ENCODE data around the gene SBNO2. TPM values are rescaled to one million over a fixed set of nuclear protein-coding genes. Genes with fewer than 3 reads are reported as not detected.

The SBNO2 gene
- polyA plus RNA-seq, 2 donors, result 43.1 to 56.5 TPM

GRCh38 chr19:1106841-1107660 is 67.0 kb downstream of the SBNO2 start:
- no peaks in the 10 kb centered on the region for H3K9me3 ChIP-seq (ENCODE audit: control insufficient read depth in 2 of 2, insufficient read depth in 1 of 2, low read depth in 1 of 2, low read length in 1 of 2)
- 41 to 52% methylated on average over 17 of the region's 17 CpGs for WGBS, 2 donors
- H3K27me3 ChIP-seq (ENCODE audit: control insufficient read depth in 1 of 2, insufficient read depth in 2 of 2, low read length in 2 of 2), result no peaks in the 10 kb centered on the region
- H3K4me3 ChIP-seq (ENCODE audit: low read depth in 1 of 2, low read length in 2 of 2), result no peak overlapping the region
- peaks cover 6 to 27% of the 10 kb centered on the region in 2 donors for H3K4me1 ChIP-seq (ENCODE audit: control insufficient read depth in 2 of 2, insufficient read depth in 2 of 2, low read length in 1 of 2)
- H3K27ac ChIP-seq (ENCODE audit: low read depth in 2 of 2, low read length in 1 of 2), result peak overlapping the region; percentile 56 to 63
- H3K36me3 ChIP-seq (ENCODE audit: control insufficient read depth in 2 of 2, insufficient read depth in 2 of 2, low read length in 1 of 2), result peaks cover 10 to 46% of the 10 kb centered on the region in 2 donors

GRCh38 chr19:1105873-1106840 is 67.9 kb downstream of the SBNO2 start:
- Histone ChIP-seq H3K9me3 (ENCODE audit: control insufficient read depth in 2 of 2, insufficient read depth in 1 of 2, low read depth in 1 of 2, low read length in 1 of 2) (no peaks in the 10 kb centered on the region), H3K27me3 (ENCODE audit: control insufficient read depth in 1 of 2, insufficient read depth in 2 of 2, low read length in 2 of 2) (no peaks in the 10 kb centered on the region), H3K4me1 (ENCODE audit: control insufficient read depth in 2 of 2, insufficient read depth in 2 of 2, low read length in 1 of 2) (peaks cover 6 to 24% of the 10 kb centered on the region in 2 donors), H3K36me3 (ENCODE audit: control insufficient read depth in 2 of 2, insufficient read depth in 2 of 2, low read length in 1 of 2) (peaks cover 7 to 43% of the 10 kb centered on the region in 2 donors), H3K27ac (ENCODE audit: low read depth in 2 of 2, low read length in 1 of 2) (peak overlapping the region; percentile 93 to 98), H3K4me3 (ENCODE audit: low read depth in 1 of 2, low read length in 2 of 2) (no peak overlapping the region)
- 68 to 75% methylated on average over 29 to 32 of the region's 32 CpGs for WGBS, 2 donors

GRCh38 chr19:1105008-1105872 is 68.8 kb downstream of the SBNO2 start:
- Histone ChIP-seq H3K27ac (ENCODE audit: low read depth in 2 of 2, low read length in 1 of 2) (peak overlapping the region; percentile 93 to 98), H3K9me3 (ENCODE audit: control insufficient read depth in 2 of 2, insufficient read depth in 1 of 2, low read depth in 1 of 2, low read length in 1 of 2) (no peaks in the 10 kb centered on the region), H3K4me3 (ENCODE audit: low read depth in 1 of 2, low read length in 2 of 2) (peak overlapping the region; percentile 60 to 61), H3K36me3 (ENCODE audit: control insufficient read depth in 2 of 2, insufficient read depth in 2 of 2, low read length in 1 of 2) (peaks cover 5 to 34% of the 10 kb centered on the region in 2 donors), H3K27me3 (ENCODE audit: control insufficient read depth in 1 of 2, insufficient read depth in 2 of 2, low read length in 2 of 2) (no peaks in the 10 kb centered on the region), H3K4me1 (ENCODE audit: control insufficient read depth in 2 of 2, insufficient read depth in 2 of 2, low read length in 1 of 2) (peaks cover 6 to 23% of the 10 kb centered on the region in 2 donors)
- 18 to 25% methylated on average over 62 to 69 of the region's 69 CpGs for WGBS, 2 donors

GRCh38 chr19:1104311-1105007 is 69.6 kb downstream of the SBNO2 start:
- 0 to 1% methylated on average over 52 to 93 of the region's 93 CpGs for WGBS, 2 donors
- H3K4me1 ChIP-seq (ENCODE audit: control insufficient read depth in 2 of 2, insufficient read depth in 2 of 2, low read length in 1 of 2), result peaks cover 6 to 22% of the 10 kb centered on the region in 2 donors
- peaks cover 5 to 27% of the 10 kb centered on the region in 2 donors for H3K36me3 ChIP-seq (ENCODE audit: control insufficient read depth in 2 of 2, insufficient read depth in 2 of 2, low read length in 1 of 2)
- H3K27ac ChIP-seq (ENCODE audit: low read depth in 2 of 2, low read length in 1 of 2), result peak overlapping the region; percentile 93 to 98
- H3K9me3 ChIP-seq (ENCODE audit: control insufficient read depth in 2 of 2, insufficient read depth in 1 of 2, low read depth in 1 of 2, low read length in 1 of 2), result no peaks in the 10 kb centered on the region
- H3K4me3 ChIP-seq (ENCODE audit: low read depth in 1 of 2, low read length in 2 of 2), result peak overlapping the region; percentile 60 to 61
- H3K27me3 ChIP-seq (ENCODE audit: control insufficient read depth in 1 of 2, insufficient read depth in 2 of 2, low read length in 2 of 2), result no peaks in the 10 kb centered on the region

- peaks cover 5 to 21% of the 10 kb centered on the region in 2 donors for H3K36me3 ChIP-seq (ENCODE audit: control insufficient read depth in 2 of 2, insufficient read depth in 2 of 2, low read length in 1 of 2)
- H3K27ac ChIP-seq (ENCODE audit: low read depth in 2 of 2, low read length in 1 of 2), result peak within 1 kb of the TSS; percentile 93 to 99
- H3K9me3 ChIP-seq (ENCODE audit: control insufficient read depth in 2 of 2, insufficient read depth in 1 of 2, low read depth in 1 of 2, low read length in 1 of 2), result no peaks in the 10 kb centered on the region
- no peaks in the 10 kb centered on the region for H3K27me3 ChIP-seq (ENCODE audit: control insufficient read depth in 1 of 2, insufficient read depth in 2 of 2, low read length in 2 of 2)
- 0 to 1% methylated on average over 45 to 75 of the region's 75 CpGs for WGBS, 2 donors
- H3K4me1 ChIP-seq (ENCODE audit: control insufficient read depth in 2 of 2, insufficient read depth in 2 of 2, low read length in 1 of 2), result peaks cover 8 to 27% of the 10 kb centered on the region in 2 donors
- peak within 1 kb of the TSS; percentile 60 to 61 for H3K4me3 ChIP-seq (ENCODE audit: low read depth in 1 of 2, low read length in 2 of 2)
Measured at GRCh38 chr19:1103708-1104310, 70.3 kb downstream of the SBNO2 start, which contains the start of gene GPX4. TSS of gene GPX4 (plus strand) at chr19:1103994. CDS start at chr19:1104044, 50 bp downstream.

GRCh38 chr19:1103132-1103707 is 70.8 kb downstream of the SBNO2 start:
- peaks cover 5 to 16% of the 10 kb centered on the region in 2 donors for H3K36me3 ChIP-seq (ENCODE audit: control insufficient read depth in 2 of 2, insufficient read depth in 2 of 2, low read length in 1 of 2)
- peaks cover 8 to 29% of the 10 kb centered on the region in 2 donors for H3K4me1 ChIP-seq (ENCODE audit: control insufficient read depth in 2 of 2, insufficient read depth in 2 of 2, low read length in 1 of 2)
- no peaks in the 10 kb centered on the region for H3K9me3 ChIP-seq (ENCODE audit: control insufficient read depth in 2 of 2, insufficient read depth in 1 of 2, low read depth in 1 of 2, low read length in 1 of 2)
- H3K4me3 ChIP-seq (ENCODE audit: low read depth in 1 of 2, low read length in 2 of 2), result no peak overlapping the region
- H3K27ac ChIP-seq (ENCODE audit: low read depth in 2 of 2, low read length in 1 of 2), result peak overlapping the region; percentile 93 to 99
- no peaks in the 10 kb centered on the region for H3K27me3 ChIP-seq (ENCODE audit: control insufficient read depth in 1 of 2, insufficient read depth in 2 of 2, low read length in 2 of 2)
- WGBS, 2 donors, result 19 to 23% methylated on average over 20 of the region's 20 CpGs

- H3K36me3 ChIP-seq (ENCODE audit: control insufficient read depth in 2 of 2, insufficient read depth in 2 of 2, low read length in 1 of 2), result peaks cover 5 to 15% of the 10 kb centered on the region in 2 donors
- no peaks in the 10 kb centered on the region for H3K27me3 ChIP-seq (ENCODE audit: control insufficient read depth in 1 of 2, insufficient read depth in 2 of 2, low read length in 2 of 2)
- peak overlapping the region; percentile 93 to 99 for H3K27ac ChIP-seq (ENCODE audit: low read depth in 2 of 2, low read length in 1 of 2)
- H3K4me3 ChIP-seq (ENCODE audit: low read depth in 1 of 2, low read length in 2 of 2), result no peak overlapping the region
- H3K4me1 ChIP-seq (ENCODE audit: control insufficient read depth in 2 of 2, insufficient read depth in 2 of 2, low read length in 1 of 2), result peaks cover 8 to 29% of the 10 kb centered on the region in 2 donors
- 30 to 42% methylated on average over 17 of the region's 17 CpGs for WGBS, 2 donors
- H3K9me3 ChIP-seq (ENCODE audit: control insufficient read depth in 2 of 2, insufficient read depth in 1 of 2, low read depth in 1 of 2, low read length in 1 of 2), result no peaks in the 10 kb centered on the region
Measured at GRCh38 chr19:1102407-1103131, 71.5 kb downstream of the SBNO2 start.

Data from esophagus (tissue), 2 donors.